Kidney (tissue), 14 donors: ENCODE results near the gene DIS3L2. TPM values are rescaled to one million over a fixed set of nuclear protein-coding genes. Genes with fewer than 3 reads are reported as not detected.

ENCODE experiments used
- DNase-seq, 5 donors: peaks; one replicate each; pipeline ENCODE4 v3.0.0-alpha.2; 2013 to 2020
- FAIRE-seq: peaks from 2 replicates; lab custom pipeline; 2012; peaks lifted over from hg19 to GRCh38; lab: Jason Lieb, UNC
- H3K27ac ChIP-seq, 2 donors: one replicate each; pipeline ENCODE4 v1.7.0; 2013; ENCODE audit warnings: low read depth in 2 of 2, low read length in 2 of 2, inconsistent platforms in 1 of 2
- H3K27me3 ChIP-seq: one replicate; pipeline ENCODE4 v1.7.1; 2013; ENCODE audit warnings: low read length, inconsistent platforms; ENCODE audit not compliant: control insufficient read depth, insufficient read depth
- H3K36me3 ChIP-seq, 3 donors: one replicate each; pipeline versions ENCODE4 v1.7.0 to v1.7.1; 2013; ENCODE audit warnings: low read length in 3 of 3, control low read depth in 1 of 3, inconsistent platforms in 1 of 3; ENCODE audit not compliant: insufficient read depth in 3 of 3, control insufficient read depth in 2 of 3
- H3K4me1 ChIP-seq, 3 donors: one replicate each; pipeline versions ENCODE4 v1.7.0 to v1.7.1; 2013; ENCODE audit warnings: low read length in 3 of 3, inconsistent platforms in 1 of 3, low read depth in 1 of 3; ENCODE audit not compliant: control insufficient read depth in 2 of 3, insufficient read depth in 2 of 3
- H3K4me3 ChIP-seq, 3 donors: one replicate each; pipeline versions ENCODE4 v1.7.0 to v1.8.1; 2013; ENCODE audit warnings: low read length in 3 of 3, control low read depth in 1 of 3, inconsistent platforms in 1 of 3
- H3K9ac ChIP-seq, 3 donors: one replicate each; pipeline versions ENCODE4 v1.7.0 to v1.7.1; 2013; ENCODE audit warnings: low read length in 3 of 3, control low read depth in 1 of 3, inconsistent platforms in 1 of 3
- H3K9me3 ChIP-seq, 3 donors: one replicate each; pipeline versions ENCODE4 v1.7.0 to v1.7.1; 2013; ENCODE audit warnings: low read length in 3 of 3, control low read depth in 1 of 3, inconsistent platforms in 1 of 3; ENCODE audit not compliant: control insufficient read depth in 2 of 3, insufficient read depth in 1 of 3
- CTCF ChIP-seq: IDR thresholded peaks from 3 replicates; pipeline ENCODE4 v1.5.1; 2012; ENCODE audit warnings: mild to moderate bottlenecking, moderate library complexity, borderline replicate concordance; ENCODE audit not compliant: insufficient read depth; ENCODE audit errors: extremely low read depth
- intact Hi-C: fragments of 100-400 bp; cut with DNase I; formaldehyde crosslinking; loops from one replicate; pipeline ENCODE4 v1.11.1; 2022
- polyA plus RNA-seq: library from polyadenylated mRNA; stranded (reverse); fragments of 350-450 nt; fragmentation: Illumina TruSeq; extraction: RNeasy Lipid Tissue Mini Kit (QIAGEN cat#74804); gene quantifications from one replicate; pipeline ENCODE4 v1.2.3, GENCODE V29; 2014; ENCODE audit warnings: low read depth, low replicate concordance; ENCODE audit not compliant: insufficient read depth
- total RNA-seq: library from RNA; stranded (reverse); fragmentation: NEBNext Ultra II Directional; extraction: Animal tissue kit (Norgen Biotek cat#: 25700); gene quantifications from one replicate; pipeline ENCODE4 v1.2.1, GENCODE V29; 2021
- donor health status: control.
- donor health status: control.
- donor health status: control.
- donor health status: control.
- donor health status: control.
- donor health status: DM: yes; HTN: yes; CAD: no.
- donor health status: Normal renal cell carcinoma (clear cell type).

Gene DIS3L2
- total and polyA plus RNA-seq, 2 donors from 2014 or later: 12.3 to 47.7 TPM

GRCh38 chr2:231917280-231918066, 44.0 kb upstream of the DIS3L2 start:
- H3K27me3 ChIP-seq: no peaks in the 10 kb centered on the region
- H3K4me1 ChIP-seq: no peaks in the 10 kb centered on the region
- no peak for FAIRE-seq
- peak in 1 of 5 donors; percentile 54 for DNase-seq
- intact Hi-C loops: loop anchor here (10.0 kb wide), 1 partner anchor 517 kb away; no protein-coding TSS in a partner anchor
- no peak for TF ChIP-seq CTCF
- H3K4me3 ChIP-seq: no peak overlapping the region
- H3K9me3 ChIP-seq: no peaks in the 10 kb centered on the region
- H3K9ac ChIP-seq: no peak overlapping the region
- no peak overlapping the region for H3K27ac ChIP-seq
- no peaks in the 10 kb centered on the region for H3K36me3 ChIP-seq

GRCh38 chr2:231918501-231919330, 42.8 kb upstream of the DIS3L2 start:
- no peak for TF ChIP-seq CTCF
- no peak for FAIRE-seq
- Histone ChIP-seq H3K9me3 (no peaks in the 10 kb centered on the region), H3K9ac (no peak overlapping the region), H3K4me1 (no peaks in the 10 kb centered on the region), H3K36me3 (no peaks in the 10 kb centered on the region), H3K4me3 (no peak overlapping the region), H3K27ac (no peak overlapping the region), H3K27me3 (peaks cover 3% of the 10 kb centered on the region)
- peak in 2 of 5 donors; percentile 22 to 47 for DNase-seq
- intact Hi-C loops: loop anchor here (10.0 kb wide), 1 partner anchor 516 kb away; no protein-coding TSS in a partner anchor

GRCh38 chr2:231919341-231920035, 42.0 kb upstream of the DIS3L2 start:
- intact Hi-C loops: loop anchor here (10.0 kb wide), 2 partner anchors 405 to 515 kb away; no protein-coding TSS in a partner anchor
- H3K36me3 ChIP-seq: no peaks in the 10 kb centered on the region
- TF ChIP-seq CTCF: no peak
- H3K27me3 ChIP-seq: peaks cover 10% of the 10 kb centered on the region
- H3K27ac ChIP-seq: no peak overlapping the region
- no peaks in the 10 kb centered on the region for H3K9me3 ChIP-seq
- DNase-seq (peak in 2 of 5 donors; percentile 22 to 25), FAIRE-seq (no peak)
- no peaks in the 10 kb centered on the region for H3K4me1 ChIP-seq
- no peak overlapping the region for H3K9ac ChIP-seq
- no peak overlapping the region for H3K4me3 ChIP-seq
